OCI-LY7 (cell line): ENCODE results near the gene RAPGEF6. TPM values are rescaled to one million over a fixed set of nuclear protein-coding genes. Genes with fewer than 3 reads are reported as not detected.
A peak's percentile ranks its signal among the peaks of the same experiment; 100 is the strongest.

ENCODE experiments used
- BruUV-seq: library from RNA; stranded (reverse); fragments of 400-500 nt; replicated peaks from 2 replicates; lab custom pipeline; 2021; lab: Mats Ljungman, UMichigan
- CTCF ChIA-PET: fragments of 300-600 bp; sonication (Branson Sonifier 250); formaldehyde crosslinking; loops from one replicate; lab custom pipeline; 2022; ENCODE audit warnings: antibody characterized with exemption; ENCODE audit not compliant: unreplicated experiment; lab: Charles Lee
- POLR2A ChIA-PET: fragments of 300-600 bp; sonication (Branson Sonifier 250); formaldehyde crosslinking; loops from one replicate; lab custom pipeline; 2022; ENCODE audit warnings: antibody characterized with exemption; lab: Charles Lee
- DNase-seq: peaks from one replicate; pipeline ENCODE4 v3.0.0-alpha.2; 2015; ENCODE audit warnings: low spot score
- H2AFZ ChIP-seq: fragments of 200-600 bp; sonication (generic), shearing (Covaris generic); 2 replicates; pipeline ENCODE4 v1.6.1; 2014; ENCODE audit warnings: mild to moderate bottlenecking, antibody characterized with exemption, low read length, moderate library complexity
- H3K27ac ChIP-seq: fragments of 200-600 bp; sonication (generic); 2 replicates; pipeline ENCODE4 v1.5.1; 2014; ENCODE audit warnings: mixed run types, low read depth, mild to moderate bottlenecking, moderate library complexity, low read length, inconsistent platforms; ENCODE audit not compliant: poor library complexity, severe bottlenecking
- H3K36me3 ChIP-seq: fragments of 200-600 bp; sonication (generic); 2 replicates; pipeline ENCODE4 v1.6.1; 2014; ENCODE audit warnings: mild to moderate bottlenecking, antibody characterized with exemption, low read length, moderate library complexity, mixed read lengths; ENCODE audit not compliant: insufficient read depth
- H3K4me1 ChIP-seq: fragments of 200-600 bp; sonication (generic); 2 replicates; pipeline ENCODE4 v1.5.1; 2014; ENCODE audit warnings: mild to moderate bottlenecking, low read length; ENCODE audit not compliant: insufficient read depth, poor library complexity, severe bottlenecking
- H3K4me2 ChIP-seq: fragments of 200-600 bp; sonication (generic); 2 replicates; pipeline ENCODE4 v1.6.1; 2014; ENCODE audit warnings: mild to moderate bottlenecking, low read length
- H3K4me3 ChIP-seq: fragments of 200-600 bp; sonication (generic); 2 replicates; pipeline ENCODE4 v1.5.1; 2014; ENCODE audit warnings: mild to moderate bottlenecking, low read depth, low read length; ENCODE audit not compliant: poor library complexity, severe bottlenecking
- H3K79me2 ChIP-seq: fragments of 200-600 bp; sonication (generic); 2 replicates; pipeline ENCODE4 v1.6.1; 2016; ENCODE audit warnings: low read depth, mild to moderate bottlenecking, low read length, moderate library complexity, mixed read lengths; ENCODE audit not compliant: insufficient read depth
- H3K9me2 ChIP-seq: fragments of 200-600 bp; sonication (generic); 2 replicates; pipeline ENCODE4 v1.6.1; 2016; ENCODE audit warnings: mild to moderate bottlenecking, low read length, mixed read lengths; ENCODE audit not compliant: insufficient read depth
- H3K9me3 ChIP-seq: fragments of 200-600 bp; sonication (generic); 2 replicates; pipeline ENCODE4 v1.6.1; 2014; ENCODE audit warnings: mild to moderate bottlenecking, mixed run types, low read length, mixed read lengths
- H4K20me1 ChIP-seq: fragments of 200-600 bp; sonication (generic); 2 replicates; pipeline ENCODE4 v1.6.1; 2014; ENCODE audit warnings: mild to moderate bottlenecking, antibody characterized with exemption, low read length, moderate library complexity, mixed read lengths; ENCODE audit not compliant: insufficient read depth
- CTCF ChIP-seq: fragments of 200-600 bp; sonication (generic); conservative IDR thresholded peaks from 2 replicates; pipeline ENCODE4 v1.5.1; 2014; ENCODE audit warnings: mild to moderate bottlenecking, antibody characterized with exemption, low read length, moderate library complexity, mixed read lengths
- EZH2phosphoT487 ChIP-seq: fragments of 200-600 bp; sonication (generic); IDR thresholded peaks from 2 replicates; pipeline ENCODE4 v1.6.1; 2018; ENCODE audit warnings: low read depth, borderline replicate concordance, mild to moderate bottlenecking, mixed run types, antibody characterized with exemption, low read length, moderate library complexity, mixed read lengths
- intact Hi-C: fragments of 100-400 bp; cut with micrococcal nuclease; formaldehyde crosslinking; loops from one replicate; pipeline ENCODE4 v1.10.0; 2022; ENCODE audit not compliant: unreplicated experiment
- total RNA-seq, 2 experiments: library from RNA; depleted of rRNA in 1 of 2; stranded (reverse); fragments of >200 nt in 1 of 2; shearing (Covaris generic) in 1 of 2; gene quantifications; 2 replicates each; pipeline ENCODE4 v1.2.3, GENCODE V29; 2014 to 2022

Gene RAPGEF6
- total RNA-seq, 2 experiments from 2014 or later, result 39.6 to 50.8 TPM

- intact Hi-C loops, result loop anchor here (5.0 kb wide), 1 partner anchor 97 kb away; no protein-coding TSS in a partner anchor
- no TSS peak for BruUV-seq
- CTCF ChIA-PET, result no interaction called here
These were observed 49.0 kb upstream of the RAPGEF6 start for GRCh38 chr5:131684051-131684450.

GRCh38 chr5:131682826-131683225 is 47.8 kb upstream of the RAPGEF6 start:
- Histone ChIP-seq H2AFZ (peak overlapping the region; percentile 13; the same call in 1 of the 2 replicates), H3K9me3 (no peaks in the 10 kb centered on the region), H3K27ac (peak overlapping the region; percentile 30), H3K4me1 (peaks cover 16% of the 10 kb centered on the region), H3K4me3 (no peak overlapping the region), H3K36me3 (peaks cover 16% of the 10 kb centered on the region), H3K4me2 (peak overlapping the region; percentile 38), H3K79me2 (no peaks in the 10 kb centered on the region), H3K9me2 (no peaks in the 10 kb centered on the region), H4K20me1 (no peaks in the 10 kb centered on the region)
- ChIA-PET CTCF (no interaction called here), POLR2A (interaction anchor here (0.6 to 0.7 kb wide), 2 partner anchors 37 to 490 kb away, joined by 3 to 6 read pairs; no protein-coding TSS in a partner anchor)
- BruUV-seq, result no TSS peak
- no peak for DNase-seq
- TF ChIP-seq CTCF (no peak), EZH2phosphoT487 (no peak)
- intact Hi-C loops, result loop anchor here (5.0 kb wide), 1 partner anchor 96 kb away; no protein-coding TSS in a partner anchor

More at GRCh38 chr5:131684051-131684450, 49.0 kb upstream of the RAPGEF6 start:
- H3K4me3 ChIP-seq, result no peak overlapping the region
- no peaks in the 10 kb centered on the region for H3K9me2 ChIP-seq
- POLR2A ChIA-PET, result interaction anchor here (0.6 kb wide), 1 partner anchor 66 kb away, joined by 4 read pairs; no protein-coding TSS in a partner anchor
- peaks cover 16% of the 10 kb centered on the region for H3K4me1 ChIP-seq
- H3K9me3 ChIP-seq, result no peaks in the 10 kb centered on the region
- TF ChIP-seq CTCF (no peak), EZH2phosphoT487 (no peak)
- no peak overlapping the region for H2AFZ ChIP-seq
- peaks cover 13% of the 10 kb centered on the region for H3K36me3 ChIP-seq
- H3K79me2 ChIP-seq, result no peaks in the 10 kb centered on the region
- H3K27ac ChIP-seq, result no peak overlapping the region
- no peak for DNase-seq
- no peaks in the 10 kb centered on the region for H4K20me1 ChIP-seq
- 0 out of 2 replicates have a peak overlapping the region, but pooled peaks have one; percentile 11 for H3K4me2 ChIP-seq

DNA sequence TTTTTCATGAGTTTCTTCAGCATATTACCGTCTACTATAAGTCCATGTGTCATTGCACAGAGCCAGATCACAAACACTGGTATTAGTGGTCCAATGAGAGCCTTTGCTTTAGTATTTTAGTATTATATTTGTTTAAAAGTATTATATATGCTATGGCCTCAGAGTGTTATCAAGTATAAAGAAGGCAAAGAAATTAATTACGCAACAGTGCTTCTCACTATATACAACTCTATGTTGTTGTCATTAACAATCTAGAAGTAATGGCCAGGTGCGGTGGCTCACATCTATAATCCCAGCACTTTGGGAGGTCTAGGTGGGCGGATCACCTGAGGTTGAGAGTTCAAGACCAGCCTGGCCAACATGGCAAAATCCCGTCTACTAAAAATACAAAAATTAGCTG is 47.1 kb upstream of the RAPGEF6 start:
- H3K79me2 ChIP-seq, result no peaks in the 10 kb centered on the region
- peaks cover 16% of the 10 kb centered on the region for H3K4me1 ChIP-seq
- H3K9me2 ChIP-seq, result no peaks in the 10 kb centered on the region
- BruUV-seq, result no TSS peak
- TF ChIP-seq EZH2phosphoT487 (no peak), CTCF (no peak)
- ChIA-PET CTCF (no interaction called here), POLR2A (no interaction called here)
- H3K4me3 ChIP-seq, result no peak overlapping the region
- no peaks in the 10 kb centered on the region for H3K9me3 ChIP-seq
- H4K20me1 ChIP-seq, result no peaks in the 10 kb centered on the region
- intact Hi-C loops, result loop anchor here (5.0 kb wide), 1 partner anchor 95 kb away; no protein-coding TSS in a partner anchor
- no peak overlapping the region for H2AFZ ChIP-seq
- H3K27ac ChIP-seq, result peak overlapping the region; percentile 30
- no peak overlapping the region; the same call in 1 of the 2 replicates for H3K4me2 ChIP-seq
- no peak for DNase-seq
- peaks cover 23% of the 10 kb centered on the region for H3K36me3 ChIP-seq
